HG03521 (cell line): ENCODE results near the gene TUG1.

Experiments
- ATAC-seq: cut with Tn5 transposase; IDR thresholded peaks from one replicate; pipeline ENCODE4 v1.9.1; 2021; ENCODE audit warnings: mild to moderate bottlenecking, moderate library complexity; ENCODE audit not compliant: unreplicated experiment

The TUG1 gene

GRCh38 chr22:30947173-30947815, 21.8 kb upstream of the TUG1 start:
- no peak for ATAC-seq

- ATAC-seq = no peak
Observed at GRCh38 chr22:30947816-30948454, 21.1 kb upstream of the TUG1 start.

DNA sequence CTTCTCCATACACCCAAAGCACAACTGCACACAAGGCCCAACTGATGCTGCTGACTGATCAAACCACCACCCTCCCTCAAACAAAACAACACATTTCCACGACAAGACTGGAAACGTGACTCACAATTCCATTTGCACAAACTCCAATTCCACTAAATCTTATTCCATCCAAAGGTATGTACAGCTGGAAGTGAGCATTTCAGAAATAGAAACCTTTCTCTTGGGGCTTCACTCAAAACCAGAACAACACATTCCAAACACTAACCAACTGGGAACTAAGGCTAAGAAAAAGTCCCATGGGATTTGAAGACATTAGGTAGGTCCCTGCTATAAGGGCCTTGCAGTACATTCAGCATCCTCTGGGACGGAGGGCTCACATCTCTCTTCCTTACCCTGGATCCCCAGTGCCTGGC, 20.1 kb upstream of the TUG1 start:
- no peak for ATAC-seq

GRCh38 chr22:30949934-30950660, 19.0 kb upstream of the TUG1 start:
- no peak for ATAC-seq

DNA sequence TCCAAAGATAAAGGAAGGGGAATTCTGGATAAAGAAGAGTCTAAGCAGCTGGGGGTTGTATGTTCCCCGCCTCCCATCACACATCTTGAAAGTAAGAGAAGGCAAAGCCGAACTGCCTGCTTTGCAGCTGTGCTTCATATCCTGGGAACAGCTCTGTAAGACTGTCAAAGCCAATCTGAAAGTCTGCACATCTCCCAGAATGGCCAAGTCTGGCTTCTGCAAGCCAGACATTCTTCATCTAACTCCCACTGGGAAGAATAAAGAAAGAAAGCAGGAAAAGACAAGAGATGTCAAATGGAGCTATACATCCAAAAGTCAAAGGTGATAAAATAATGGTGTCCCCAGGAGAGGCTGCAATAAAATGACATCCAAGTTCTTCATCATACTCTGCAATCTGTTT, 15.9 kb upstream of the TUG1 start:
- ATAC-seq = no peak

GRCh38 chr22:30955153-30955552, 13.9 kb upstream of the TUG1 start:
- no peak for ATAC-seq

GRCh38 chr22:30964858-30965257, 4.2 kb upstream of the TUG1 start:
- ATAC-seq = no peak

GRCh38 chr22:30968015-30968923, 796 bp upstream of the TUG1 start, which contains the start of gene MORC2:
Gene MORC2, minus strand, starts transcription at chr22:30968774. Its CDS starts 885 bp downstream, at chr22:30967889.
- peak; percentile 7 for ATAC-seq

DNA sequence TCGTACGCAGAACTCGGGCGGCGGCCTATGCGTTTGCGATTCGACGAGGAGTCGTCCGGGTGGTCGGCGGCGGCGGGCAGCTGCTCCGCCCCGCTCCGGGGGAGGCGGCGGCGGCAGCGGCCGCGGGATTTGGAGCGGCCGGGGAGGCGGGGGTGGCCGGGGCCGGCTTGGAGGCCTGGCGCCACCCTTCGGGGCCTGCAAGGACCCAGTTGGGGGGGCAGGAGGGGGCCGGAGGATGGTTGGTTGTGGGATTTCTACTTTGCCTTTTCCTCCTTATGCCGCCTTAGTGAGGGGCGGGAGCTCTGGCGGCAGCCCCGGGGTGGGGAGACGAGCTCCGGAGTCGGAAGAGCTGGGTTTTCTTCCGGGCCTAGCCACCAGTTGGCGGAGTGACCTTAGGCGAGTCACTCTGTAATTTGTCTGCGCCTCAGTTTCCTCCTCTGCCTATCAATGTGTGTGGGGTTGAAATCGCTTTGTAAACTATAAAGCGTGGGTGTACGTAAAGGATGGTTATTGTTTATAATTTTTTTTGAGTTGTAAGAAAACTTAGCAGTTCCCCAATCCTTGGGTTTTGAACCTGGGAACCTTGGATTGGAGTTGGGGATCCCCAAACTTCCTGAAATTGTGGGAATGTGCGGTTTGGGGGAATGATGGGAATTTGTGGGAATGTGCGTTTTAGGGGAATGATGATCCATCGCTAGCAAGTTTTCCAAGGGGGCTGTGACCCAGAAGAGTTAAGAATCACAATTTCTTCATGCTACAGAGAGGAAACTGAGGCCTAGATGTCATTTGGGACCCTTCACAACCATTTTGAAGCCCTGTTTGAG, 679 bp downstream of the TUG1 start:
- ATAC-seq = peak; percentile 34

GRCh38 chr22:30970356-30970746, 1.3 kb downstream of the TUG1 start:
- no peak for ATAC-seq

DNA sequence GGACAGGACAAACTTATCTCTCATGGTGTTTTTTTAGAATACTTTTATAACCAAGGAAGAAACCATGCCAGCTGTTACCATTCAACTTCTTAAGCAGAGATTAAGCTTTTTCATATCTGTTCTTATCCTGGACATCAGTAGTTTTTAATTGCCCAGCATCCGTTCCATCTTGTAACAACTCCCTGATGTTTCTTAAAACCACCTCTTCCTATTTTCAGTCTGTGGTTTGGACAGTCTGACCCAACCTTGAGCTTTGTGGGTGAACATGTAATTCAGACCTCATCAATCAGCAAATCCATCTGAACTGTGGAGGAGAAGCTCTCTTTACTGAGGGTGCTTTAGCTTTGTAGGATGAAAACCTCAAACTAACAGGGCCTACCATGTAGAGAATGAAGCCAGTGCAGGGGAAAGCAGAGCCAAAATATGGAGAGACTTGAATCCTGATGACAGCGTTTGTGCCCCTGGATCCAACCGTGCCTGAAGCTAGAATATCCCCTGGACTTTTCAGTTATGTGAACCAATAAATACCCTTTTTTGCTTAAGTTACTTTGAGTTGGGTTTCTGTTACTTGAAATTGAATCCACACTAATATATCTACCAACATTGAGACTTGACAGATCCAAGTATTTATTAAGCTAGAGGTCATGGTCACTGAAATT, 9.4 kb downstream of the TUG1 start:
- ATAC-seq = no peak

DNA sequence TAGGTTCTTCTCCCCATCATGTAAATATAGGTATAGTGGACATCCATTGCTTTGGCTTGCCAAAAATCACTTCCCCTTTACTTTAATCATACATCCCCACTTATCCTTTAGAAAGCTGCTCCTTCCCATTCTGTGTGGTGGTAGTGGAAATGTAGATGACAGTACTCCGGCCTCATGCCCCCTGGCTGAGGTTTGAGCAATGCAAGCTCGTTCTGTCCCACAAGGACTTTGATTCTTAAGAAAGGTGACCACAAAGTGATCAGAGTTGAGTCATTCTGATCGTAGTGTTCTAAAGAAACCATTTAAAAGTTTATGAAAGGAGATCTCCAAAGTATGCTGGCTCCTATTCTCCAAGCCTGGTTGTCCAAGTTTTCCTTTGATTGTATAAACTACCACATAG, 10.9 kb downstream of the TUG1 start:
- ATAC-seq = no peak

DNA sequence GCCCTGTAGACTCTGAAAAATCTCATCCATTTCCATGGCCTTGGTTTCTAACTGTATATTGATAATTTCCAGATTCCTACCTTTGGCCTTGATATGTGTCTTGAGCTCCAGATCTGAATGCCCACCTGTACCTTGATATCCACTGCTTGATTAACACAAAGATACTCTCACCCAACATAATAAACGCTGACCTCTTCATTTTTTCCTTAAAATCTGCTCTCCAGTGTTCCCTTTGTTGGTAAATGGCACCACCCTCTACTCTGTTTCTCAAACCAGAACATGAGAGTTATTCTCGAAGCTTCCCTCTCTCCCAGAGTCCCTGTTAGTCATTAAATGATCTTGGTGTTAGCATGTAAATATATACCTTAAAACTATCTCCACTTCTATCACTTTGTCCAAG, 13.4 kb downstream of the TUG1 start:
- ATAC-seq = no peak

DNA sequence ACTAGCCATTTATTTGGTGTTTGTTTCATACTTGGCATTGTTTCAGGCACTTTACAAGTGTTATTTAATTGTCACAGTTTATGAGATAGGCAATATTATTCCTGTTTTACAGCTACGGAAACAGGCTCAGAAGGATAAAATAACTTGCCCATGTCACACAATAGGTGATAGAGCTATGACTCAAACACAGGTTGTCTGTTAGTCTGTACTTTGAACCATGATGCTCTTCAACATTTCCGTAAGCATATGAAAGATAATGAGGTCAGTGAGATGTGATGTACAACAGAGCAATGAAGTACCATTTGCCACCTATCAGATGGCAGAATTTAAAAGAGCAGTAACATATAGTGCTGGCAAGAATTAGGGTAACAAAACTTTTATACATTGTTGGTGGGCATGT, 15.3 kb downstream of the TUG1 start:
- no peak for ATAC-seq

GRCh38 chr22:30985561-30986208, 16.6 kb downstream of the TUG1 start:
- ATAC-seq = no peak

GRCh38 chr22:30989474-30989873, 20.4 kb downstream of the TUG1 start:
- no peak for ATAC-seq

DNA sequence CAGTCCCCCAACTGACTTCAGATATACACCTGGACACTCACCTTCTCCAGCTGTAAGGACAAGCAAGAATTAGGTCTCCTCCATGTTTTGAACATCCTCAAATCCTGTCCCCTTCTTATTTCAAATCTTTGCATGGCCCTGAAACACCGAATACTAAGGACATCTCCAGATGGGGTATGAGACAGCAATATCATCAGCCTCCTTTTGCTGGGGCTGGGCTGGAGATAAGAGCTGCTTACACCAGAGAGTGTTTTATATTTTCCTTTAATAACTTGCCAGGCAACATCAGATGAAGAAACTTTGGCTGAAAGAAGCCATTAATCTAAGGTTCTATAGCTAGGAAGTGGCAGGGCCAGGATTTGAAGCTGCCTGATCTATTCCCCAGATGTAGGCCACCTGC, 21.6 kb downstream of the TUG1 start:
- no peak for ATAC-seq

DNA sequence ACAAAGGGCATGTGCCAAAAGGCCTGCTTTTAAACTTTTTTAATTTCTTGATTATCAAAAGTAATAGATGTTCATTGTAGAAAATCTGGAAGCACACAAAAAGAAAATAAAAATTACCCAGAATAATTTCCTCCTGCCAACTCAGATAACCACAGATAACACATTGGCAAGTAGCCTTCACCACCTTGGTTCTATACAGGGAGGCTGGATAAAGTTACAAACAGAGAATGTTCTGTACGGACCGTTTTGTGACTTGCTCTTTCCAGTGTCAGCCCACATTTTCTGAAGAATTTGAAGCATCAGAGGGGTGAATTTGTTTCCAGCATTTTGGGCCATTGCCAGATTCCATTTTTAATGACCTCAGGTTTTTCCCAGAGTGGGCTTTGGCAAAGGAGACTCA, 23.5 kb downstream of the TUG1 start:
- ATAC-seq = no peak

DNA sequence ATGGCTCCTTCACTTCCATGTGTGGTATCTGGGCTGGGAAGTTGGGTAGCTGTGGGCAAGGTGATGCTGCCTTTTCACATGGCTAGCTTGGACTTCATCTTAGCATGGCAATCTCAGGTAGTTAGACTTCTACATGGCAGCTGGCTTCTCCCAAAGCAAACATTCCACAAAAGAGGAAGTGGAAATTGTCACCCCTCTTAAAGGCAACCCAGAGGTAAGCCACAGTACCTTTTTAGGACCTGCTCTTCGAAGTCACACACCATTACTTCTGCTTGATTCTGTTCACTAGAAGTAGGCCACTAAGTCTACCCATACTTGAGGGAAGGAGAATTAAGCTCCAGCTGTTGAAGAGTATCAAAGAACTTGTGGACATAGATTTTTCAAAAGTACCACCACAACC, 25.9 kb downstream of the TUG1 start:
- no peak for ATAC-seq
